Measurements from ENCODE around the gene TSPO.

- TF ChIP-seq EZH2 (IDR thresholded peaks at IDR 0.05) (no peak), POLR2AphosphoS5 (IDR thresholded peaks at IDR 0.05; ENCODE audit: borderline replicate concordance, low read depth, low read length) (no peak), FOXP2 (optimal IDR thresholded peaks at IDR 0.05; ENCODE audit: control extremely low read depth, extremely low read length, insufficient read depth) (no peak)
Measured at GRCh38 chr22:43171607-43172006, 20.2 kb downstream of the TSPO start.

Data from SK-N-MC (cell line).